Dermis blood vessel endothelial cell (primary cell): ENCODE results near the gene TSPYL4. TPM values are rescaled to one million over a fixed set of nuclear protein-coding genes. Genes with fewer than 3 reads are reported as not detected.

ENCODE experiments used
- DNase-seq: peaks from one replicate; pipeline ENCODE4 v3.0.0; 2010
- total RNA-seq: library from RNA; depleted of rRNA; stranded (reverse); fragments of >200 nt; gene quantifications from 2 replicates; pipeline ENCODE4 v1.2.3, GENCODE V29; 2014

Gene TSPYL4
- total RNA-seq, 1 donor from 2014 or later, result 7.5 TPM

- DNase-seq, result no peak
These were observed 32.0 kb downstream of the TSPYL4 start for GRCh38 chr6:116221911-116222310.

DNA sequence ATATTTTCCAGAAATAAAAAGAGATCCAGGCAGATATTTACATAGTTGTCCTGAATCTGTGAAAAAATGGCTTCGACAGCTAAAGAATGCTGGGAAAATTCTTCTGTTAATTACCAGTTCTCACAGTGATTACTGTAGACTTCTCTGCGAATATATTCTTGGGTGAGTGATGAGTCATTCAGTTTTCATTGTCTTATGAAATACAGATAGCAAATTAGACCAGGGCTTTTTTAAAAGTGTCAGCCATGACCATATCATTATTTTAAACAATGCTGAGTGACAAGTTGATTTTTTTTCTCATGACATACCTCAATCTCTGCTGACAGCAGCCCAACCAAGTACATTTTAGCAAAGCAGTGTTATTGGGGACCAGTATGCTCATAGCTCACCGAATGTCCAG lies 32.8 kb downstream of the TSPYL4 start:
- peak; percentile 65 for DNase-seq

DNA sequence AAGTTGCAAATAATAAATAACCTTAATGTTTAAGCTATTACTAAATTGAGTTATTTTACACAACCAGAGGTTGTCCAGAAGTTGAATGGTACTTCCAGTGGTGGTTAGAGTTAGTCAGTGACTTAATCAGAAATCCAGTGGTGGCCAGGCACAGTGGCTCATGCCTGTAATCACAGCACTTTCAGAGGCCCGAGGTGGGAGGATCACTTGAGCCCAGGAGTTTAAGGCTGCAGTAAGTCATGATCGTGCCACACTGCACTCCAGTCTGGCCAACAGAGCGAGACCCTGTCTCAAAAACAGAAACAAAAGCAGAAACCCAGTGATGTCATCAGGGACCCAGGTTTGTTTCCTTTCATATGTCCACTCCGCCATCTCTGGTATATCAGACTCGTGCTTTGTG lies 35.0 kb downstream of the TSPYL4 start:
- no peak for DNase-seq

DNA sequence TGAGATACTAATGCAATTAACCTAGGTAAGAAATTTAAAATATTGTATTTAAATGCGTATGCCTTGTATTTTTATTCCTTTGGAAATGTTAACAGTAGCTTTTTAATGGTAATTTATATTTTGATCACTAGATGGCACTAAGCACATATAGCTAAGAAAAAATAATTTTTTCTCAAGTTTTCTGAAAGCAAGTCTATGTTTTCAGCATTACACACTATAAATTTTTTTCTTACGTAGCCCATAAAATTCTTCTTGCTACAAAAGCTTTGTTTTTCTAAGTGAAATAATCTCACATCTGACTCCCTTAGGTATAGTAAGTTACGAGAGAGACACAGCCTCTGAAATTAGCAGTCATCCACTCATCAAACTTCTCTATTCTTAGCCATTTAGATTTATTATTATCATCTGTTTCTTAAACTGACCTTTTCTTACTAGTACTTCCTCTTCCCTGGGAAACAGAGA lies 35.7 kb downstream of the TSPYL4 start:
- peak; percentile 37 for DNase-seq

- peak; percentile 63 for DNase-seq
These were observed 36.8 kb downstream of the TSPYL4 start for GRCh38 chr6:116217069-116217468.

GRCh38 chr6:116215414-116215813 lies 38.5 kb downstream of the TSPYL4 start:
- peak; percentile 17 for DNase-seq

GRCh38 chr6:116214681-116215080 lies 39.2 kb downstream of the TSPYL4 start:
- DNase-seq, result no peak

DNA sequence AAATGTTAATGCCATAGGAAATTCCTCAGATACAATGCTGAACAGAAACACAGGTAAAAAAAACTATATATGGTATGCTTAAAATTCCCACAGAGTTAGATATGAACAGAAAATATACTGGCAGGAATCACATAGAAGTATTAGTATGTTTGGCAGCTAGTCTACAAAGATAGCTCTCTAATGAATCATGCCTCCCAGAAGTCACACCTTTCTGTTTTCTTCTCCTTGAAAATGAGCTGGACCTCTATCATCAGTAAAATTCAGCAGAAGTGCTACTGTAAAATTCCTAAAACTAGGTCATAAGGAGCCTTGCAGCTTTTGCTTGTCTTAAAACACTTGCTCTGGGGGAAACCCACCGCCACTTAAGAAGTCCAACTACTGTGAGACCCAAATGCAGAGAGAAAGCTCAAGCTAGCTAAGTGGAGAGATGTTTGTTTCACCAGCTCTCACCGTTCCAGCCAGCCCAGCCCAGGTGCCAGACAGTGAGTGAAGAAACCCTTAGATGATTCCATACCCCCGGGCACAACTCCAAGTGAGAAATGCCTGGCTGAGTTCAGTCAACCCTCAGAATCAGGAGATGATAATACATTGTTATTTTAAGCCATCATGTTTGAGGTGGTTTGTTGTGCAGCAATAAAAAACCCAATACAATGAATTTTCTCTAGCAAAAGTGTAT lies 43.0 kb downstream of the TSPYL4 start:
- no peak for DNase-seq

GRCh38 chr6:116210316-116210715 lies 43.6 kb downstream of the TSPYL4 start:
- no peak for DNase-seq

GRCh38 chr6:116208056-116208785 lies 45.7 kb downstream of the TSPYL4 start:
- no peak for DNase-seq

- DNase-seq, result no peak
These were observed 47.5 kb downstream of the TSPYL4 start for GRCh38 chr6:116206231-116206903.

- no peak for DNase-seq
These were observed 48.6 kb downstream of the TSPYL4 start for GRCh38 chr6:116205281-116205680.

DNA sequence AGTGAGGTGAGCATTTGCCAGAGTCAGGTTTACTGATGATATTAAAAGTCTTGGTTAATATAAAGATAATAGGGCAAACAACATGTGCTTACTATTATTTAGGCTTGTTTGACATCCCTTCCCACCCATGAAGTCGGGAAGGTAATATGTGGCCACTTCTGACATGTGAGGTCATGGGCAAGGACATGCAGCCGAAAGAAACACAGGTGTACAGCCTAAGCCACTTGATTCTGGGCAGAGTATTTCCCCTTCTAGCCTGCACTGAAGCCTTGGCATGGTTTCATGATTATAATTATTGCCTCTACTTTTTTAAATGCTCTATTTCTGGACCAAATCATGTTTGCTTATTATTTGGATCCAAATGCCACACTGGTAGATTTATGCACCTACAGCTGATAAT lies 52.3 kb downstream of the TSPYL4 start:
- DNase-seq, result no peak

GRCh38 chr6:116200619-116201249 lies 53.1 kb downstream of the TSPYL4 start:
- DNase-seq, result no peak

Other genes starting within 250 kb of the TSPYL4 start
- gene FRK, start 193.2 kb downstream of the TSPYL4 start, total RNA-seq, result 0.05 and 0.17 TPM in 2 replicates
- 3.7 and 10.1 TPM in 2 replicates for gene NT5DC1, start 153.2 kb downstream of the TSPYL4 start, total RNA-seq
- not detected in 2 replicates for gene COL10A1, start 127.9 kb downstream of the TSPYL4 start, total RNA-seq
- gene TSPYL1, start 25.9 kb upstream of the TSPYL4 start, total RNA-seq, result 53.3 and 64.0 TPM in 2 replicates
- 6.0 and 8.3 TPM in 2 replicates for gene DSE, start 116.9 kb upstream of the TSPYL4 start, total RNA-seq
- 0.33 and 0.85 TPM in 2 replicates for gene CALHM6, start 207.3 kb upstream of the TSPYL4 start, total RNA-seq